Measurements from ENCODE around the gene CALM1.

DNA sequence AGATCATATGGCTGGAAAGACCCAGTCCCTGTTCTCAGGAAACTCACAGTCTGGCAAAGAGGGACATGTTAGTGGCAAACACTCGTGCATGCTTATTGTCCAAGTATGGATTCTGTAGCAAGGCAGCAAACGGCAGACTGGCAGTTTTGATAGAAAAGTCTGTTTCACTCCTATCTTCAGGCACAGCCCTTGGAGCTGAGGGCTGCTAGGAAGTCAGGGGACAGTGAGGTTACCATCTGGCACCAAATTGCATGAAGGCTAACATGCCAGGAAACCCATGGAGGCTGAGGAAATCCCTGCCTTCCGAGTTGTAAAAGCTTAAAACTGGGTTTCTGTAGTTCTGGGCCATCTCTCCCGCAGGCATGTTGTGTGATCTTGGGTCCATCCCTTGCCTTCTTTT, 32.9 kb downstream of the CALM1 start:
- TF ChIP-seq, protein P1, sequence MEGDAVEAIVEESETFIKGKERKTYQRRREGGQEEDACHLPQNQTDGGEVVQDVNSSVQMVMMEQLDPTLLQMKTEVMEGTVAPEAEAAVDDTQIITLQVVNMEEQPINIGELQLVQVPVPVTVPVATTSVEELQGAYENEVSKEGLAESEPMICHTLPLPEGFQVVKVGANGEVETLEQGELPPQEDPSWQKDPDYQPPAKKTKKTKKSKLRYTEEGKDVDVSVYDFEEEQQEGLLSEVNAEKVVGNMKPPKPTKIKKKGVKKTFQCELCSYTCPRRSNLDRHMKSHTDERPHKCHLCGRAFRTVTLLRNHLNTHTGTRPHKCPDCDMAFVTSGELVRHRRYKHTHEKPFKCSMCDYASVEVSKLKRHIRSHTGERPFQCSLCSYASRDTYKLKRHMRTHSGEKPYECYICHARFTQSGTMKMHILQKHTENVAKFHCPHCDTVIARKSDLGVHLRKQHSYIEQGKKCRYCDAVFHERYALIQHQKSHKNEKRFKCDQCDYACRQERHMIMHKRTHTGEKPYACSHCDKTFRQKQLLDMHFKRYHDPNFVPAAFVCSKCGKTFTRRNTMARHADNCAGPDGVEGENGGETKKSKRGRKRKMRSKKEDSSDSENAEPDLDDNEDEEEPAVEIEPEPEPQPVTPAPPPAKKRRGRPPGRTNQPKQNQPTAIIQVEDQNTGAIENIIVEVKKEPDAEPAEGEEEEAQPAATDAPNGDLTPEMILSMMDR (IDR thresholded peaks at IDR 0.05), result no peak
- TF ChIP-seq POLR2A (IDR thresholded peaks at IDR 0.05), result no peak
- no peak for TF ChIP-seq POLR2AphosphoS5 (IDR thresholded peaks at IDR 0.05; ENCODE audit: insufficient read depth in 1 of 2, low read depth in 1 of 2)
